Esophagus squamous epithelium (tissue), 4 donors: ENCODE results near the gene KCNIP2.

Experiments
- POLR2A ChIP-seq, 4 donors: fragments of 450-650 bp; IDR thresholded peaks; one replicate each; pipeline ENCODE4 v1.6.1; 2017; ENCODE audit warnings: antibody characterized with exemption in 4 of 4, mild to moderate bottlenecking in 4 of 4, moderate library complexity in 3 of 4
- TF ChIP-seq, protein P1 (sequence below), 6 experiments: fragments of 450-650 bp in 4 of 6; fragments of 200-600 bp in 2 of 6; sonication (generic) in 2 of 6; IDR thresholded peaks; one replicate each; pipeline ENCODE4 v1.5.1; 2016 to 2019; ENCODE audit warnings: antibody characterized with exemption in 6 of 6, mild to moderate bottlenecking in 4 of 6, moderate library complexity in 4 of 6

DNA sequence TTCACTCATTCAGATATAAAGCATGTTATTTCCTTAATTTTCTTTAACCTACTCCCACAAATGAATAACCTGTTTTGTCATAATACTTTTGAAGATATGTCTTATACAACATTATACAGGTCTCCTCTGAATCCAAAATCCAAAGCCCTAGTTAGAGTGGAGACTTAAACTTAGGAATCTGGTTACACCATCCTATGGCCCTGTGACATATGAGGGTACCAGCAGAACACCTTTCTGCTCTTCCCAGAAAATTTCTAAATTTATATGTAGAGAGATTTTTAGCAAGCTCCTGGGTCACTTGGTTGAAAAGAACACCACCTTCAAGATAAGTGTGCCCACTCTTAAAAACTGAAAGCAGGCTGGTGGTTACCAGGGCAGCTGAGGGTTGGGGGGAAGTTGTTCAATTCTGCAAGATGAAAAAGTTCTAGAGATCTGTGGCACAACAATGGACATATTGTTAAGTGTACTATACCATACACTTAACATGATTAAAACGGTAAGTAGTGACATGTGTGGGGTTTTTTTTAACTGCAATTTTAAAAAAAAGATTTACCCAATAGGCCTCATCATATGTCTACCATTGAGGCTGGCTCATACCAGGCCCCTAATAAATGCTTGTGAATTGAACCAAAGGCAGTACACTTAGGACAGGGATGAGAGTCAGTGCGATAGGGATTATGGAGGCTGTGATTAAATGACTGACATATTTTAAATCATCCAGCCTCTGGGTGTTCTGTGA, 37.6 kb upstream of the KCNIP2 start:
- no peak for TF ChIP-seq POLR2A (IDR thresholded peaks at IDR 0.05)
- TF ChIP-seq, protein P1, sequence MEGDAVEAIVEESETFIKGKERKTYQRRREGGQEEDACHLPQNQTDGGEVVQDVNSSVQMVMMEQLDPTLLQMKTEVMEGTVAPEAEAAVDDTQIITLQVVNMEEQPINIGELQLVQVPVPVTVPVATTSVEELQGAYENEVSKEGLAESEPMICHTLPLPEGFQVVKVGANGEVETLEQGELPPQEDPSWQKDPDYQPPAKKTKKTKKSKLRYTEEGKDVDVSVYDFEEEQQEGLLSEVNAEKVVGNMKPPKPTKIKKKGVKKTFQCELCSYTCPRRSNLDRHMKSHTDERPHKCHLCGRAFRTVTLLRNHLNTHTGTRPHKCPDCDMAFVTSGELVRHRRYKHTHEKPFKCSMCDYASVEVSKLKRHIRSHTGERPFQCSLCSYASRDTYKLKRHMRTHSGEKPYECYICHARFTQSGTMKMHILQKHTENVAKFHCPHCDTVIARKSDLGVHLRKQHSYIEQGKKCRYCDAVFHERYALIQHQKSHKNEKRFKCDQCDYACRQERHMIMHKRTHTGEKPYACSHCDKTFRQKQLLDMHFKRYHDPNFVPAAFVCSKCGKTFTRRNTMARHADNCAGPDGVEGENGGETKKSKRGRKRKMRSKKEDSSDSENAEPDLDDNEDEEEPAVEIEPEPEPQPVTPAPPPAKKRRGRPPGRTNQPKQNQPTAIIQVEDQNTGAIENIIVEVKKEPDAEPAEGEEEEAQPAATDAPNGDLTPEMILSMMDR (IDR thresholded peaks at IDR 0.05): no peak
